ENCODE measurements around the gene AQP7. TPM values are rescaled to one million over a fixed set of nuclear protein-coding genes. Genes with fewer than 3 reads are reported as not detected.

The AQP7 gene
- total and polyA plus RNA-seq, 11 donors, result 32.1 to 252 (median 113) TPM

DNA sequence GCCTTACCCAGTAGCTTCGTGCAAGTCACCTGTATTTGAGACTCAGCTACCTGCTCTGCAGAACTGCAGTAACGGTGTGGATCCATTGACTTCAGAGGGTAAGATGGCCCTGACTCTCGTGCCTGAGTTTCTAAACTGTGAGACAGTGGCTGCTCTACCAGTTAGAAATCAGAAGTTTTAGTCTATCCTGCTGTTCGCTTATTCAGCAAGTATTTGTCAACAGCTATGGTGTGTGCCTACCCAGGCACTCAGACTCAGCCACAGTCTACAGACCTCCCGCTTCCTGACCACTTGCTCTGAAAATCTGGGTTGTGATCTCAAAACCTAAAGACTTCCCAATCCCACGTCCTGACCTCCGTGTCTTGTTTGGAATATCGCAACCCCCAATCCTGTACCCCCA lies 31.5 kb upstream of the AQP7 start:
- H3K9me3 ChIP-seq, result no peaks in the 10 kb centered on the region
- no peak for ATAC-seq
- WGBS, 4 donors, result 90 to 98% (median 93%) methylated on average over 8 of the region's 8 CpGs
- H3K36me3 ChIP-seq, result no peaks in the 10 kb centered on the region
- no peak overlapping the region for H3K27ac ChIP-seq
- H3K4me1 ChIP-seq, result peaks cover 0 to 21% (median 7%) of the 10 kb centered on the region in 12 donors
- no peak for DNase-seq
- peaks cover 0 to 4% (median 0%) of the 10 kb centered on the region in 9 donors for H3K27me3 ChIP-seq
- H3K4me3 ChIP-seq, result no peak overlapping the region
- TF ChIP-seq, protein P1, sequence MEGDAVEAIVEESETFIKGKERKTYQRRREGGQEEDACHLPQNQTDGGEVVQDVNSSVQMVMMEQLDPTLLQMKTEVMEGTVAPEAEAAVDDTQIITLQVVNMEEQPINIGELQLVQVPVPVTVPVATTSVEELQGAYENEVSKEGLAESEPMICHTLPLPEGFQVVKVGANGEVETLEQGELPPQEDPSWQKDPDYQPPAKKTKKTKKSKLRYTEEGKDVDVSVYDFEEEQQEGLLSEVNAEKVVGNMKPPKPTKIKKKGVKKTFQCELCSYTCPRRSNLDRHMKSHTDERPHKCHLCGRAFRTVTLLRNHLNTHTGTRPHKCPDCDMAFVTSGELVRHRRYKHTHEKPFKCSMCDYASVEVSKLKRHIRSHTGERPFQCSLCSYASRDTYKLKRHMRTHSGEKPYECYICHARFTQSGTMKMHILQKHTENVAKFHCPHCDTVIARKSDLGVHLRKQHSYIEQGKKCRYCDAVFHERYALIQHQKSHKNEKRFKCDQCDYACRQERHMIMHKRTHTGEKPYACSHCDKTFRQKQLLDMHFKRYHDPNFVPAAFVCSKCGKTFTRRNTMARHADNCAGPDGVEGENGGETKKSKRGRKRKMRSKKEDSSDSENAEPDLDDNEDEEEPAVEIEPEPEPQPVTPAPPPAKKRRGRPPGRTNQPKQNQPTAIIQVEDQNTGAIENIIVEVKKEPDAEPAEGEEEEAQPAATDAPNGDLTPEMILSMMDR (IDR thresholded peaks at IDR 0.05), result no peak
- no peak for TF ChIP-seq POLR2A (IDR thresholded peaks at IDR 0.05)
- intact Hi-C loops (cut with DNase I), result no loop called here

DNA sequence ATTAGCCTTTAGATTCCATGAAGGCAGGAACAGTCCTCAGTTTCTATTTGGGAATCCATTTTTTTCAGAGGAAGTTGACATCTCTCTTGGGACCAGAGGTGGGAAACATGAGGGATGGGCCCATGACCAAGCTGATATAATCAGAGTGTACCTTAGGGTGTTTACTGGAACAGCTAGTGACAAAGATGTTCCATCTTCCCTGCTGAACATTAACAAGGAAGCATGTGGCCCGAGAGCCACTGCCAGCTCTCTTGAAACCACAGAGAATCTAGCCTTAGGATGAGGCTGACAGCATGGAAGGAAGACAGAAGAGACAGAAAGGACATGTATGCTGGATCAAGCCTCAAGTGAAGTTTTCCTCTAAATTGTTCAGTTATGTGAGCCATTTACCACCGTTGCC lies 29.1 kb upstream of the AQP7 start:
- H3K9me3 ChIP-seq, result no peaks in the 10 kb centered on the region
- intact Hi-C loops (cut with DNase I), result no loop called here
- H3K27me3 ChIP-seq, result peaks cover 0 to 4% (median 0%) of the 10 kb centered on the region in 9 donors
- 77 to 91% (median 81%) methylated on average over 2 of the region's 2 CpGs for WGBS, 4 donors
- TF ChIP-seq POLR2A (IDR thresholded peaks at IDR 0.05), result no peak
- TF ChIP-seq, protein P1 (IDR thresholded peaks at IDR 0.05), result no peak
- H3K27ac ChIP-seq, result peak overlapping the region in 1 of 12 donors; percentile 16
- peaks cover 0 to 12% (median 4%) of the 10 kb centered on the region in 12 donors for H3K4me1 ChIP-seq
- H3K36me3 ChIP-seq, result no peaks in the 10 kb centered on the region
- no peak for ATAC-seq
- no peak overlapping the region for H3K4me3 ChIP-seq
- no peak for DNase-seq

DNA sequence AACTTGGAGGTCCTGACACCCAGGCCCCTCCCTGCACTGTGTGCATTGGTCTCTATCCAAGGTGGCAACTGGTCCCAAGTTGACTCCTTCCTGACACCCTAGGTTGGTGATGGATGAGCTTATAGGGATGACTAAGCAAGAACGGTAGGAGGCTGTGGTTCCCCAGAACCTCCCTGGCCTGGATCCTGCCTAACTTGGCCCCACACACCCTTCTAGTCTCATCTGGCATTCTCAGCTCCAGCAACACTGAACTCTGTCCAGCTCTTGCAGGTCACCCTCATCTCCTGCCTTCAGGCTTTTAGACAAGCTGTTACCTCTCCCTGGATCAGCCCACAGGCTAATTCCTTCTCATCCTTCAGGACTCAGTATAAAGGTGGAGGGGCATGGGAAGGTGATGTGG lies 28.6 kb upstream of the AQP7 start:
- peak in 1 of 4 donors; percentile 28 for ATAC-seq
- TF ChIP-seq, protein P1 (IDR thresholded peaks at IDR 0.05), result no peak
- no peak for TF ChIP-seq POLR2A (IDR thresholded peaks at IDR 0.05)

DNA sequence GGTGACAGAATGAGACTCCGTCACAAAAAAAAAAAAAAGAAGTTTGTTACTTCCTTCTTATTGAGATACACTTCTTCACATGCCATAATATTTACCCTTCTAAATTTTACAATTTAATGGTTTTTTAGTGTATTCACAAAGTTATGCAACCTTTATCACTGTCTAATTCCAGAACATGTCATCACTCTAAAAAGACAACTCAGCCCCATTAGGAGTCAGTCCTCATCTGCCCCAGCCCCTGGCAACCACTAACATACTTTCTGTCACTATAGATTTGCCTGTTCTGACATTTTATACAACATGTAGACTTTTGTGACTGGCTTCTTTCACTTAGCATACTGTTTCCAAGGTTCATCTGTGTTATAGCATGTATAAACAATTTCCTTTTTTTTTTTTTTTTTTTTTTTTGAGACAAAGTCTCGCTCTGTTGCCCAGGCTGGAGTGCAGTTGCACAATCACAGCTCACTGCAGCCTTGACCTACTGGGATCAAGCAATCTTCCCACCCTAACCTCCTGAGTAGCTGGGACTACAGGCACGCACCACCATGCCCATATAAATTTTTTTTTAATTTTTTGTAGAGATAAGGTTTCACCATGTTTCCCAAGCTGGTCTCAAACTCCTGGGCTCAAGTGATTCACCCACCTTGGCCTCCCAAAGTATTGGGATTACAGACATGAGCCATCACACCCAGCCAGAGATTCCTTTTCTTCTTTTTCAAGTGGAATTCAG lies 27.1 kb upstream of the AQP7 start:
- TF ChIP-seq, protein P1 (IDR thresholded peaks at IDR 0.05), result no peak
- no peak for TF ChIP-seq POLR2A (IDR thresholded peaks at IDR 0.05)
- DNase-seq, result no peak
- Histone ChIP-seq H3K36me3 (no peaks in the 10 kb centered on the region), H3K9me3 (no peaks in the 10 kb centered on the region), H3K4me1 (peaks cover 0 to 12% (median 0%) of the 10 kb centered on the region in 12 donors), H3K4me3 (no peak overlapping the region), H3K27ac (no peak overlapping the region), H3K27me3 (no peaks in the 10 kb centered on the region)
- intact Hi-C loops (cut with DNase I), result no loop called here
- 81 to 92% (median 85%) methylated on average over 3 of the region's 3 CpGs for WGBS, 4 donors
- ATAC-seq, result no peak

More for the DNA sequence above, 28.6 kb upstream of the AQP7 start:
- H3K36me3 ChIP-seq, result no peaks in the 10 kb centered on the region
- H3K27ac ChIP-seq, result no peak overlapping the region
- 13 to 39% (median 23%) methylated on average over 1 of the region's 1 CpG for WGBS, 4 donors
- intact Hi-C loops (cut with DNase I), result no loop called here
- no peak overlapping the region for H3K4me3 ChIP-seq
- no peak for DNase-seq
- peaks cover 0 to 3% (median 0%) of the 10 kb centered on the region in 9 donors for H3K27me3 ChIP-seq
- H3K4me1 ChIP-seq, result peaks cover 0 to 12% (median 2%) of the 10 kb centered on the region in 12 donors
- no peaks in the 10 kb centered on the region for H3K9me3 ChIP-seq

All from heart left ventricle (tissue), 16 donors.